Upper lobe of left lung (tissue), 4 donors: ENCODE data around the gene FRMPD2.

Experiments used
- CTCF ChIP-seq, 6 experiments: fragments of 450-650 bp in 4 of 6; fragments of 200-600 bp in 2 of 6; sonication (generic) in 2 of 6; IDR thresholded peaks; one replicate each; pipeline ENCODE4 v1.5.1; 2016 to 2019; ENCODE audit warnings: antibody characterized with exemption in 6 of 6
- POLR2A ChIP-seq, 4 donors: fragments of 450-650 bp; IDR thresholded peaks; one replicate each; pipeline ENCODE4 v1.5.1; 2016 to 2017; ENCODE audit warnings: antibody characterized with exemption in 4 of 4, mild to moderate bottlenecking in 2 of 4

GRCh38 chr10:48184224-48184623 is 90.3 kb downstream of the FRMPD2 start:
- TF ChIP-seq CTCF (IDR thresholded peaks at IDR 0.05) (no peak), POLR2A (IDR thresholded peaks at IDR 0.05) (no peak)
